Stomach (tissue), 19 donors: Measurements from ENCODE around the gene SRPX2. TPM values are rescaled to one million over a fixed set of nuclear protein-coding genes. Genes with fewer than 3 reads are reported as not detected.

Experiments
- DNase-seq, 2 donors: peaks; one replicate each; pipeline versions ENCODE4 v3.0.0 to v3.0.0-alpha.2; 2013 to 2019
- H3K27ac ChIP-seq, 5 donors: fragments of 200-600 bp in 4 of 5; sonication (generic) in 4 of 5; one replicate each; pipeline ENCODE4 v1.5.1; 2013 to 2019; ENCODE audit warnings: mild to moderate bottlenecking in 1 of 5, moderate library complexity in 1 of 5
- H3K27me3 ChIP-seq, 3 donors: fragments of 200-600 bp; sonication (generic); one replicate each; pipeline ENCODE4 v1.5.1; 2017 to 2019; ENCODE audit warnings: mixed run types in 1 of 3
- H3K36me3 ChIP-seq, 4 donors: fragments of 200-600 bp; sonication (generic); 1 replicate in 3 of 4; 2 replicates in 1 of 4; pipeline ENCODE4 v1.5.1; 2016 to 2019
- H3K4me1 ChIP-seq, 4 donors: fragments of 200-600 bp; sonication (generic); one replicate each; pipeline ENCODE4 v1.5.1; 2016 to 2019
- H3K4me3 ChIP-seq, 4 donors: fragments of 200-600 bp; sonication (generic) in 3 of 4; one replicate each; pipeline ENCODE4 v1.5.1; 2016 to 2019; ENCODE audit warnings: mild to moderate bottlenecking in 1 of 4
- H3K9me3 ChIP-seq, 4 donors: fragments of 200-600 bp; sonication (generic); one replicate each; pipeline ENCODE4 v1.5.1; 2016 to 2019
- CTCF ChIP-seq, 7 experiments: fragments of 450-650 bp in 4 of 7; fragments of 200-600 bp in 3 of 7; sonication (generic) in 3 of 7; IDR thresholded peaks; one replicate each; pipeline ENCODE4 v1.5.1; 2016 to 2019; ENCODE audit warnings: antibody characterized with exemption in 7 of 7, control low read depth in 2 of 7, mild to moderate bottlenecking in 1 of 7
- EP300 ChIP-seq: sonication (generic); formaldehyde crosslinking; IDR thresholded peaks from one replicate; pipeline ENCODE4 v1.6.1; 2017; ENCODE audit warnings: antibody characterized with exemption
- POLR2A ChIP-seq, 4 donors: fragments of 450-650 bp; IDR thresholded peaks; one replicate each; pipeline ENCODE4 v1.6.1; 2016; ENCODE audit warnings: antibody characterized with exemption in 4 of 4, control low read depth in 2 of 4, mild to moderate bottlenecking in 1 of 4, moderate library complexity in 1 of 4
- POLR2AphosphoS5 ChIP-seq, 3 donors: sonication (generic); formaldehyde crosslinking; IDR thresholded peaks; one replicate each; pipeline ENCODE4 v1.6.1; 2016; ENCODE audit warnings: antibody characterized with exemption in 3 of 3
- WGBS, 5 donors: extraction: QIAGEN DNeasy Blood & Tissue Kit in 3 of 5; methylation state at CpG; one replicate each; pipeline versions ENCODE4 v1.1.5 to v1.1.7; 2013 to 2018; 5-methylcytosine and 5-hydroxymethylcytosine counted together
- intact Hi-C: fragments of 100-400 bp; cut with DNase I; formaldehyde crosslinking; loops from one replicate; pipeline ENCODE4 v1.15.1; 2023; ENCODE audit warnings: low total_unique reads
- long read RNA-seq, 10 donors: transcript quantifications; one replicate each; lab custom pipeline, GENCODE V29; 2026
- polyA plus RNA-seq, 3 donors: library from polyadenylated mRNA; stranded (reverse); fragments of 200-250 nt; gene quantifications; one replicate each; pipeline ENCODE4 v1.2.3, GENCODE V29; 2013
- total RNA-seq, 5 donors: library from RNA; depleted of rRNA; stranded (reverse); fragments of >200 nt; gene quantifications; one replicate each; pipeline versions ENCODE4 v1.1.0 to v1.2.3, GENCODE V29; 2014 to 2016
- donor health status: healthy with polysubstance abuse.
- donor health status: Bipolar disorder and iron deficiency.
- donor health status: healthy.

SRPX2 gene
- 10 to 100 TPM in 2 of 5 donors, 1 to 10 TPM in 3; 4.9 to 28.0 (median 8.9) TPM for total RNA-seq
- 10 to 100 TPM in 1 of 3 donors, 1 to 10 TPM in 2; 2.6 to 16.7 (median 6.2) TPM for polyA plus RNA-seq
- long read RNA-seq, donor 1, full-length matches to known transcripts: 1 of 1 reads
- long read RNA-seq, donor 1, partial matches to known transcripts: 0 of 1 reads
- long read RNA-seq, donor 1, other reads (novel, unspliced or antisense): 0 of 1 reads
- long read RNA-seq, donor 2, full-length matches to known transcripts: 1 of 1 reads
- long read RNA-seq, donor 2, partial matches to known transcripts: 0 of 1 reads
- long read RNA-seq, donor 2, other reads (novel, unspliced or antisense): 0 of 1 reads
- long read RNA-seq, donor 3, full-length matches to known transcripts: 1 of 1 reads
- long read RNA-seq, donor 3, partial matches to known transcripts: 0 of 1 reads
- long read RNA-seq, donor 3, other reads (novel, unspliced or antisense): 0 of 1 reads
- long read RNA-seq, donor 4: 0 reads
- long read RNA-seq, donor 5, full-length matches to known transcripts: 2 of 2 reads
- long read RNA-seq, donor 5, partial matches to known transcripts: 0 of 2 reads
- long read RNA-seq, donor 5, other reads (novel, unspliced or antisense): 0 of 2 reads
- long read RNA-seq, donor 6, full-length matches to known transcripts: 4 of 4 reads
- long read RNA-seq, donor 6, partial matches to known transcripts: 0 of 4 reads
- long read RNA-seq, donor 6, other reads (novel, unspliced or antisense): 0 of 4 reads
- long read RNA-seq, donor 7, full-length matches to known transcripts: 2 of 2 reads
- long read RNA-seq, donor 7, partial matches to known transcripts: 0 of 2 reads
- long read RNA-seq, donor 7, other reads (novel, unspliced or antisense): 0 of 2 reads
- long read RNA-seq, donor 8: 0 reads
- long read RNA-seq, donor 9, full-length matches to known transcripts: 1 of 1 reads
- long read RNA-seq, donor 9, partial matches to known transcripts: 0 of 1 reads
- long read RNA-seq, donor 9, other reads (novel, unspliced or antisense): 0 of 1 reads
- long read RNA-seq, donor 10, full-length matches to known transcripts: 2 of 2 reads
- long read RNA-seq, donor 10, partial matches to known transcripts: 0 of 2 reads
- long read RNA-seq, donor 10, other reads (novel, unspliced or antisense): 0 of 2 reads

DNA sequence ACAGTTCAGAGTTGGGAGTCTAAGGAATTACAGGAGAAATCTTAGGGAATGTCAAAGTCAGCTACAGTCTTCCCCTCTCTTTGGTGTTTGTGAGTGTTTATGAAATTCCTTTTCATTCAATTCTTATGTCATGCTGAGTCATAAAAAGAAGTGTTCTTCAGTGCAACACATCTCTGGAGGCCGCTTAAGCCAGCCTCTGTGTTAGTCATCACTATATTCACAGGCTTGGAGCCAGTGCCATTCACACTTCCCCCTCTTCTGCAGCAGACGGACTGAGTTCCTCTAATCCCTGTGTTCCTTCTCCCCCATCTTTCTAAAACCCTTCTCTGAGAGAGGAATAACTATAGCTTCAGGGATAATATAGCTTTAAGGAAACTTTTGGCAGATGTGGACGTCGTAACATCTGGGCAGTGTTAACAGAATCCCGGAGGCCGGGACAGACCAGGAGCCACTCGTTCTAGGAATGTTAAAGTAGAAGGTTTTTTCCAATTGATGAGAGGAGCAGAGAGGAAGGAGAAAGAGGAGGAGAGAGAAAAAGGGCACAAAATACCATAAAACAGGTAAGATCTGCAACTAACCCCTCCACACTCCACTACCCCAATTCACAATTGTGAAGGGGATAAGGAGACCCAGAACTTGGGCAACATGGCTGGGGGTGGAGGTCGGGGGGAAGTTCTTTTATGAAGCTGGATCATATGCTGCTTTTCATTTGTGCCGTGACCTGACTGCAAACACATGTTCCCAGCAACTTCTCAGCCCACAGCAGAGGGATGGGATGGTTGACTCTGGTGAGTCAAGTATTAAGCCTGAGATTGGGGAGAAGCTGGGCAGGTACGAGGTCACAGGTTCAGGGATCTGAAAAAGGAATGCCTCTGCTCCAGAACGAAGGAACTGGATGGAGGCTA lies at the start of gene SRPX2:
Gene SRPX2 (plus strand): TSS at position 244 of the 905 bp plus-strand sequence. CDS start 2,124 bp downstream, outside the sequence.
- no peaks in the 10 kb centered on the region for H3K9me3 ChIP-seq

DNA sequence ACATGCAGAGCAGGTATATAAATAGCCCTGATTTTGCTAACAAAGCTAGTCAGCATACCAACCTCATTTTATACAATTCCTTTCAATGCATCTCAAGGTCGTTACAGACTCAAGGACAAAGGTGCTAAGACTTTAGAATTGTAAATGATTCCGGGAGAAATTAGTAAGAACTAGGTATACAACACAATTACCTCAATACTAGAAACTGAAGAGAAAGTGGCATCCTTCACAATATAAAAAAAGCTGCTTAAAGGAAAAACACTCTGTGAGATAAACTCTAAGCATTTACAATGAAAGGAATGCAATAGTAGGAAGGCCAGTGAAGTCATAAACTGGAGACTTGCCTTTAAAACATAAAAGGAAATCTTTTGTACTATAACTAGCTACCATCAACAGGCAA lies 47.4 kb upstream of the SRPX2 start:
- H3K9me3 ChIP-seq: no peaks in the 10 kb centered on the region
- no peak overlapping the region for H3K4me3 ChIP-seq
- H3K4me1 ChIP-seq: no peaks in the 10 kb centered on the region
- no peak for DNase-seq
- intact Hi-C loops: no loop called here
- TF ChIP-seq CTCF (IDR thresholded peaks at IDR 0.05): no peak
- TF ChIP-seq POLR2A (IDR thresholded peaks at IDR 0.05): no peak
- TF ChIP-seq POLR2AphosphoS5 (IDR thresholded peaks at IDR 0.05): no peak
- TF ChIP-seq EP300: no peak
- WGBS, 5 donors: 52 to 81% (median 57%) methylated on average over 2 of the region's 2 CpGs
- no peaks in the 10 kb centered on the region for H3K27me3 ChIP-seq
- no peak overlapping the region for H3K27ac ChIP-seq
- no peaks in the 10 kb centered on the region for H3K36me3 ChIP-seq

More for the DNA sequence above, at the start of gene SRPX2:
- TF ChIP-seq POLR2A (IDR thresholded peaks at IDR 0.05): no peak
- TF ChIP-seq POLR2AphosphoS5 (IDR thresholded peaks at IDR 0.05): peak in 2 of 3 donors; percentile 64 to 74
- no peak for TF ChIP-seq EP300
- no peak for TF ChIP-seq CTCF (IDR thresholded peaks at IDR 0.05)
- H3K36me3 ChIP-seq: no peaks in the 10 kb centered on the region
- peak within 1 kb of the TSS in 4 of 5 donors; percentile 57 to 59 (median 58) for H3K27ac ChIP-seq
- no peaks in the 10 kb centered on the region for H3K4me1 ChIP-seq
- intact Hi-C loops: no loop called here
- no peaks in the 10 kb centered on the region for H3K27me3 ChIP-seq
- 42 to 61% (median 49%) methylated on average over 9 to 11 of the region's 11 CpGs for WGBS, 5 donors
- peak in 1 of 2 donors; percentile 75 for DNase-seq
- H3K4me3 ChIP-seq: peak within 1 kb of the TSS; percentile 9 to 29 (median 20)

- no peaks in the 10 kb centered on the region for H3K27me3 ChIP-seq
- no peaks in the 10 kb centered on the region for H3K36me3 ChIP-seq
- H3K4me1 ChIP-seq: no peaks in the 10 kb centered on the region
- no peaks in the 10 kb centered on the region for H3K9me3 ChIP-seq
- 72 to 94% (median 84%) methylated on average over 9 of the region's 9 CpGs for WGBS, 5 donors
- no peak overlapping the region for H3K27ac ChIP-seq
- DNase-seq: no peak
- intact Hi-C loops: no loop called here
- TF ChIP-seq POLR2A (IDR thresholded peaks at IDR 0.05): no peak
- TF ChIP-seq CTCF (IDR thresholded peaks at IDR 0.05): no peak
- no peak for TF ChIP-seq EP300
- no peak for TF ChIP-seq POLR2AphosphoS5 (IDR thresholded peaks at IDR 0.05)
- H3K4me3 ChIP-seq: no peak overlapping the region
These were observed 44.5 kb upstream of the SRPX2 start for GRCh38 chrX:100599456-100599855.
